Measurements from ENCODE around the gene MXRA8.

Gene MXRA8

DNA sequence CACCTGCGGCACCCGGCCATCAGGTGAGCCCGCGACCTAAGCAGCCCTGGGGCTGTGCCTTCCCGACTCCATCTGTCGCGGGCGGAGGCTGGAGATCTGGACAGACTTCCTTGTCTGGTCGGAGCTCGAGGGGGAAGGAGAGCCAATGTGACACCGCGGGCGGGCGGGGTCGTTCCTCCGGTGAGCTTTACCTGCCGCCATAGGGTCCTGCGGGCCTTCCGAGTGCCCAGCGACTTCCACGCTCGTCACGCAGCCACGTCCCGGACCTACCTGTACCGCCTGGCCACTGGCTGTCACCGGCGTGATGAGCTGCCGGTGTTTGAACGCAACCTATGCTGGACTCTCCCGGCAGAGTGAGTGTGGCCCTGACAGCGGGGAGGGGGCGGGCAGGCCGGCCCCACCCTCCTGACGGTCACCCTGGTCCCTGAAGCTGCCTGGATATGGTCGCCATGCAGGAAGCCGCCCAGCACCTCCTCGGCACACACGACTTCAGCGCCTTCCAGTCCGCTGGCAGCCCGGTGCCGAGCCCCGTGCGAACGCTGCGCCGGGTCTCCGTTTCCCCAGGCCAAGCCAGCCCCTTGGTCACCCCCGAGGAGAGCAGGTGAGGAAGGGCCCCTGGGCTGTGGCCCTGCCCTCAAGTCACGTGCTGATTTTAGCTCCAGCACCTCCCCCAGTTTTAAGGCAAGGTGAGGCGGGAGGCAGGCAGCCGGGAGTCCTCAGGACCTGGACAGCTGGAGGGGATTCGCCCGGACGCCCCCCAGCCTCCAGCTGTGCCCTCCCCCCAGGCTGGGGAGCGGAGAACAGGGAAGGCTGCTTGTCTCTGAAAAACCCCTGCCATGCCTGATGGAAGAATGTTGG, 48.9 kb downstream of the MXRA8 start:
- DNase-seq (ENCODE audit: low read depth in 2 of 3, low spot score in 2 of 3) = no peak

DNA sequence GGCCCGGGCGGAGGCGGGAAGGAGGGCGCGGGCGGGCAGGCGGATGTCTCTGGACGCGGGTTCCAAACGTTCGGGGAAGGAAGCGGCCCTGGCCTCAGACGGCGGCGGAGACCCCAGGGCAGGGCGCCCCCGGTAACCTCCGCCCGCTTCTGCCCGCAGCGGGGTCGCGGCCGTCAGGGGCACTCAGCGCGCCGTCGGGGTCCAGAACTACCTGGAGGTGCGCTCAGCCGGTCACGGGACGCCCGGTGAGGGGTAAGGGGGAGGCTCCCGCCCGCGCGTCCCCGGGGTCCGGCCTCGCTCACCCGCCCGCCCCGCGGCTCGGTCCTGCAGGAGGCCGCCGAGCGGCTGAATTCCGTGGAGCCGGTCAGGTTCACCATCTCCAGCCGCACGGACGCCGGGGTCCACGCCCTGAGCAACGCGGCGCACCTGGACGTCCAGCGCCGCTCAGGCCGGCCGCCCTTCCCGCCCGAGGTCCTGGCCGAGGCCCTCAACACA, 49.6 kb downstream of the MXRA8 start:
- DNase-seq (ENCODE audit: low read depth in 2 of 3, low spot score in 2 of 3) = no peak

DNA sequence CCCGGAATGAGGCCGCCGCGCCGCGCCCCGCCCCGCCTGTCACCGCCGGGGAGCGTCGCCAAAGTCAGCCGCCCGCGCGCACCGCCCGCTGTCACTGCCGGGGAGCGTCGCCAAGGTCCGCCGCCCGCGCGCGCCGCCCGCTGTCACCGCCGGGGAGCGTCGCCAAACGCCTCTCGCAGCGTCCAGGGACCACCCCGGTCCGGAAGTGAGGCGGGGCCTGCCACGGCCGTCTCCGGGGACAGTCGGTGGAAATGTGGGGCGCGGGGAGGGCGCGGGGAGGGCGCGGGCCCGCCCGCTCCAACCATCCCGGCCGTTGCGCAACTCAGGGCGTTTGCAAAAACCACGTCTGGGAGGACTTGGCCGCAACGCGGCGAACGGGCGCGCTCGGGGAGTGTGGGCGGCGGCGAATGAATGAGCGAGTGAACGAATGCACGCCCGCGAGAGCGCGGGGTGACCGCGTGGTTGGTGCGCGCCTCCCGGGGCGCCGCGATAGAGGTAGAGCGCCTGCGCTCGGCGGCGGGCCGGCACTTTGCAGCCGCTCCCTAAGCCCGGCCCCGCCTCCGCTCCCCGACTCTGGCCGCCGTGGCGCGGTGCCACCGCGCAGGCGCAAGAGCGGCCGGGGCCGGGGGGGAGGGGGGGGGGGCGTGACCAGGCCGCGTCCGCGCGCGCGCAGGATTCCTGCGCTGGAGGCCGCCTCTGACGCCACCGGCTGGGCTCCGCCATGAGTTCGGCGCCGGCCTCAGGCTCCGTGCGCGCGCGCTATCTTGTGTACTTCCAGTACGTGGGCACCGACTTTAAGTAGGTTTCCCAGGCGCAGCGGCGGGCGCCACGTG, 50.2 kb downstream of the MXRA8 start, which contains the start of the genes ACAP3 and PUSL1:
Gene ACAP3, minus strand, starts transcription at position 8 of the 833 bp plus-strand sequence. CDS start 115 bp downstream, outside the sequence.
Gene PUSL1, plus strand, starts transcription at position 675 of the 833 bp plus-strand sequence. Its CDS starts 47 bp downstream, at position 722.
- peak; percentile 68 to 86 (median 81) for DNase-seq (ENCODE audit: low read depth in 2 of 3, low spot score in 2 of 3)

DNA sequence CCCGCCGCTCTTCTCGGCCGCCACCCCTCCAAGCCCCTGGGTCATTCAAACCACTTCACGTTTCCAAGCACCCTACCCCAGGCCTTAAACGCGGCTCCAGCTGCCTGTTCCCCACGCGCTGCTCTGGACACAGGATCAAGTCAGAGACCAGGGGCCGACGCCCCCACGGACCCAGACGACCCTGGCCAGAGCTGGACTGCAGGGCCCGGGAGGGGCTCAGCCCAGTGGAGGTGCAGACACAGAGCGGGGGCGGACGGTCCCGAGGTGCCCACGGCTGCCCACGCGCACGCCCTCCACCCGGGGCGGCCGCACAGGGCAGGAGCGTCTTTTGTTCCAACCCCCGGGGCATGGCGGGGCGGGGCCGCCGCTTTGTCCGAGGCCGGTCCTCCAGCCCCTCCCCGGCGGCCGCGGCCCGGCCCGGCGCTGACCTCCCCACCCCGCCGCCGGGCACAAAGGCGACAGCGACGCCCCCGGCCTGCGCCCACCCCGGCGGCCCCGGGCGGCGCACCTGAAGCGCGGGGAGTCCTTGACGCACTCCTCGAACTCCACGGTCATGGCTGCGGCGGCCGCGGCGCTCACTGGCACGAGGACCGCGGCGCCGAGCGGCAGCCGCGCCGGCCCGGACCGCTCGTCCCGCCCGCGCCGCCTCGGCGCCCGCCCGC, 51.0 kb downstream of the MXRA8 start:
- DNase-seq (ENCODE audit: low read depth in 2 of 3, low spot score in 2 of 3) = no peak

DNA sequence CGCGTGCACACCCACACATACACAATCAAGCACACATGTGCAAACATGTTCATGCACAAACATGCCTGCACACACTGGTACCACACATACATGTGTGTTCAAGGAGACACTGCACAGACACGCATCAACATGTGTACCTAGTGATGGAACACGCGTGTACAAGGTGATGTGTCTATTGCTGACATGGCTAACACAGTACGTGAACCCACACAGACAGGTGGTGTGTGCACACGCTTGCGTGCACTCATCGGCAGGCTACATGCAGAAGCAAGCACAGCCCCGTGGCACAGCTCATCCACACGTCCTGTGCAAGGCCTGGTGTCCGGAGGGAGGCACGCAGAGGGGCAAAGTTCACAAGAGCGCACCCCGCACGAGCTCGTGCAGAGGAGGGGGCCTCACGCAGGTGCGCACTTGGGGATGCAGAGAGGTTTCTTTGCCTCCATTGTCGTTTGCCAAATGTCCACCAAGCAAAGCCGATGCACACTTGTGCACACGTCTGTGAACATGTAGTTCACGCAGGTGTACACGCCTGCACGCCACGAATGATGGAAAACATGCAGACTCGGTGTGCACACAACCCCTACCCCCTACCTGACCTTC, 51.6 kb downstream of the MXRA8 start:
- no peak for DNase-seq (ENCODE audit: low read depth in 2 of 3, low spot score in 2 of 3)

DNA sequence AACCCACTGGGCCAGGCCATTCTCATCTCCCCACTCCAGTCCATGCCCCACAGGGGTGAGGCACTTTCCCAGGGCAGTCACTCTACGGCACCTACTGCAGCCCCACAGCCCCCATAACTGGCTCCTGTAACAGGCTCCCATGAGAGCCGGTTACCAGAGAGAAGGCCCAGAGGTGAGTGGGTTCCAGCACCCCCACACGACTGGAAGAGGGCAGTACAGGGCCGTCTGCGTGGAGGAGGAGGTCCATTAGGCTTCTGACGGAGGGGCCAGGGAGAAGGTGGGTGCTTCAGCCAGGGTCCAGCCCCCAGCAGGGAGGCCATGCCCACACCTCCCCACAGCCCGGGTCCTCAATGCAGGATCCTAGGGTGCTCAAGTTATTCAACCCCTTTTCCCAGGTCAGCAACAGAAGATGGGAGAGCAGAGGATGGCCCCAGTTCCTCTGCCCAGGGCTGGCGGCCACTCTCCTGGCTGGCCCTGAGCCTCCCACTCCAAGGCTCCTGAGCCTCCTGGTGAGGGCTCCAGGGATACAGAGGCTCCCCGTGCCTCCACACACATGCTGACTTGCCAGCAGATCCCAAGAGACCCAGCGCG, 52.2 kb downstream of the MXRA8 start:
- peak in 1 of 3 experiments; percentile 18 for DNase-seq (ENCODE audit: low read depth in 2 of 3, low spot score in 2 of 3)

DNA sequence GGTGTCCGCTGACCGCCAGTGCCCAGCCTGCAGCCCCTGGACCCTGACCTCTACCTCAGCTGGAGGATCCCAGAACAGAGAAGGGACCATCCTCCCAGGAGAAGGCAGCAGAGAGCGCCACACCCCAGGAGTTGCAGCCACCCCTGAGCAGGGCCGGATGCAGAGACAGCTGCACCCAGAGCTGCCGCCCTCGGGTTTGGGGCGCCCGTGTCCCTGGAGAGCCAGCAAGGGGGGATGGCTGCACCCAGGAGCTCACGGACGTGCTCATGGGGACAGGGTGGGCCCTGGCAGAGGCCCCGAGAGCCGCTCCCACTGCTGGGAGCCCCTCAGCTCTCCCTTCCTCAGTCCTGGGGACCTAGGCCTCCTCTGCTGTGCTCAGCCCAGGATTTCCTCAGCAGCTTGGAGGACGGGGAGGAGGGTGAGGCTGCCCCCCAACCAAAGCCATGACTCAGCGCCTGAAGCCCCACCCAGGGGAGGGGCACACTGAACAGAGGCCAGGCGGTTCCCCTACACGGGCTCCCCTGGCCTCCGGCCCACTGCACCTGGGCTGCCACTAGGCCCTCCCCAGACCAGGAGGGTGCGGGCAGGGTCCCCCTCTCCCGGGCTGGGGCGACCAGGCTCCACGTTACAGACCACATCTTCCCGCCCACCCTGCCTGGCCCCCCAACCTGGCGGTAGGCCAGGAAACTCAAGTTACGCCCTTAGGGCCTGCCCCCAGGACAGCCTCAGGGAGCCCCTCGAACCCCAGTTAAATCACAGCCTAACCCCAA, 52.9 kb downstream of the MXRA8 start:
- peak in 2 of 3 experiments; percentile 40 to 55 for DNase-seq (ENCODE audit: low read depth in 2 of 3, low spot score in 2 of 3)

DNA sequence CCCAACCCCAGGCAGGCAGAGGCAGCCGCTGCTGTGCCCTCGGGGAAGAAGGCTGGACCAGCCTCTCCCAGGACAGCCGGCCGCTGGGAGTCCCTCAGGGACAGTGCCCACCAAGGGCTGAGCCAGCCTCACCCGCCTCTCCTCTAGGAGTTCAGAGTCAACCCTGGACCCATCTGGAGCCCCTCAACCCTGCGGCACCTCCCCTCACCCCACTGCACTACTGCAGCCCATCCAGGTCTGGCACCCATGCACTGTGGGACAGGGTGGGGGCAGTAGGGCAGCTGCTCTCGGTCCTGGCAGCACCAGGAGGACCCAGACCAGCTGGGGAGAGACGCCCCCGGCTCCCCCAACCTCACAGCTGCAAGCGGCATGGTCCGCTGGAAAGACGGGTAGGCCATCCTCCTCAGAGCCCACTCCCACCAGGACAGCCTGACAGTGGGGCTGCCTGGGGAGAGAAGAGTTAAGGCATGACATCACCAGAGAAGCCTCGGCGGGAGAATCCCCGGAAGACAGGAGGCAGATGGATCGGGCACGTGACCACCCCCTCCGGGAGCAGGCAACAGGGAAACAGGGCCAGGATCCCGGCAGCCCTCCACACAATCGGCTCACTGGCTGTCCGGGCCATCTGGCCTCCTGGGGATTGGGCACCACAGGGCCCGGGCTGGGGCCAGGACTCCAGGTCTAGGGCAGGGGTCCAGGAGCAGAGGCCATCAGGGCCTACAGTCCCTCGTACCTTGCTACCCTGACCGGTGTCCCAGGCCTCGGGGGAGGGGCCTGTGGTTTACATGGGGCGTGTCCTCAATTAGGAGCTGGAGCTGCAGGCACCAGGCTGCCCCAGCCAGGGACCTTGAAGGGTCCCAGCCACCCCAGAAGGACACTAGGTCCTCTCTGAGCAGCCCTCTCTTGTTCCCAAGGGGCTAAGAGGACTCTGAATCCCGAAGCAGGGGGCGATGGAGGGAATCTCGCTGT, 53.7 kb downstream of the MXRA8 start:
- no peak for DNase-seq (ENCODE audit: low read depth in 2 of 3, low spot score in 2 of 3)

DNA sequence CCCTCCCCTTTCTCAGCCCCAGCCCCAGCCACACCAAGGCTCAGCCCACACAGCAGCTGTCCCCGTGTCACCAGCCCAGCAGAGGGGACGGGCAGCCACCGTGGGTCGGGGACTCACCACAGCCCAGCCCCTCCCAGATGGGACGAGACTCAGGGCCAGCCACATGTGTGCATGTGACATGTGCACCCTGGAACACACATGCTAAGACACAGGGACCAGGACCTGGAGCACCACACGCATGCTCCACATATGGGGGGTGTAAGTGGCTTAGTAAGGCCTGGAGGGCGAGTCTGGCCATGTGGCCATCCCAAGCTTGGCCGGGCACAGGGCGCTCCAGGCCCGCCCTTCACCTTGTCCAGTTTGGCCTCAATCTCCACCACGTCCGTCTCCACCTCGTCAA, 54.6 kb downstream of the MXRA8 start:
- no peak for DNase-seq (ENCODE audit: low read depth in 2 of 3, low spot score in 2 of 3)

DNA sequence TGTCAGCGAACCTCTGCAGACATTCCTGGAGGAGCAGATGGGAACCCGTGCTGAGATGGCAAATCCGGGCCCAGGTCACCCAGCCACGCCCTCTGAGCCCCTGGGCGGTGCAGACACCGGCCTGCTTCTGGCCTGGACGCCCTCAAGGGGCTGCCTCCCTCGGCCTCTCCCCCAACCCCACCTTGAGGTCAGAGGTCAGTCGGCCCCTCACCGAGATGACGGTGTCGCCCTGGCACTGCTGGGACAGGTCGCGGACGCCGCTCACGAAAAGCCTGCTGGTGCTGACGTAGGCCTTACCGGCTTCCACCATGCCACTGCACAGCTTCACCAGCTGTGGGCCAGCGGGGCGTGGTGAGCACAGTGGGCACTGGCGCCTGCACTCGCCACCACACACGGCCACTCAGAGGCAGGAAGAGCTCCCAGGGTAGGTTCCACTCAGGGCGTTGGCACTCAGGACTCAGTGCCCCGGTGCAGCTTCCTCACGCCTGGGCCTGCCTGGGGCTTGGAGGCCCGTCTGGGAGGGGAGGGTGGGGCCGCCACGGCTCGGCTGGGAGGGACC, 55.3 kb downstream of the MXRA8 start:
- no peak for DNase-seq (ENCODE audit: low read depth in 2 of 3, low spot score in 2 of 3)

Data from activated CD8-positive, alpha-beta memory T cell treated with anti-CD3 and anti-CD28 coated beads for 48 hours (primary cell).